BJ (cell line): ENCODE data around the gene LZTS2. TPM values are rescaled to one million over a fixed set of nuclear protein-coding genes. Genes with fewer than 3 reads are reported as not detected.

ENCODE experiments used
- CTCF ChIA-PET: fragments of 350-600 bp; formaldehyde crosslinking; extraction: SDS; loops from one replicate; lab custom pipeline; 2021; ENCODE audit warnings: antibody characterized with exemption, inconsistent platforms; lab: Yijun Ruan, JAX
- POLR2A ChIA-PET: fragments of 300-600 bp; sonication (Branson Sonifier 250); formaldehyde crosslinking; extraction: SDS; loops from one replicate; lab custom pipeline; 2021; ENCODE audit warnings: antibody characterized with exemption; lab: Charles Lee
- DNase-seq: peaks from one replicate; pipeline ENCODE4 v3.0.0-alpha.2; 2011; ENCODE audit warnings: low read depth
- H3K27me3 ChIP-seq: 2 replicates; pipeline ENCODE4 v1.6.0; 2011; ENCODE audit warnings: low read length; ENCODE audit not compliant: control insufficient read depth, insufficient read depth
- H3K36me3 ChIP-seq: 2 replicates; pipeline ENCODE4 v1.5.1; 2011; ENCODE audit warnings: low read length; ENCODE audit not compliant: control insufficient read depth, insufficient read depth
- H3K4me3 ChIP-seq: 2 replicates; pipeline ENCODE4 v1.5.1; 2011; ENCODE audit warnings: low read depth, mild to moderate bottlenecking, control low read depth, low read length
- polyA plus RNA-seq: library from polyadenylated mRNA; depleted of rRNA; stranded (reverse); fragments of >200 nt; gene quantifications from 2 replicates; pipeline ENCODE4 v1.2.3, GENCODE V29; 2011
- TF ChIP-seq, protein P1 (sequence below): IDR thresholded peaks from 2 replicates; pipeline ENCODE4 v1.5.1; 2011; ENCODE audit warnings: low read depth, mild to moderate bottlenecking, control low read depth, inconsistent platforms, low read length, moderate library complexity; ENCODE audit not compliant: insufficient read depth

Gene LZTS2
- polyA plus RNA-seq, 1 experiment = 81.5 TPM

DNA sequence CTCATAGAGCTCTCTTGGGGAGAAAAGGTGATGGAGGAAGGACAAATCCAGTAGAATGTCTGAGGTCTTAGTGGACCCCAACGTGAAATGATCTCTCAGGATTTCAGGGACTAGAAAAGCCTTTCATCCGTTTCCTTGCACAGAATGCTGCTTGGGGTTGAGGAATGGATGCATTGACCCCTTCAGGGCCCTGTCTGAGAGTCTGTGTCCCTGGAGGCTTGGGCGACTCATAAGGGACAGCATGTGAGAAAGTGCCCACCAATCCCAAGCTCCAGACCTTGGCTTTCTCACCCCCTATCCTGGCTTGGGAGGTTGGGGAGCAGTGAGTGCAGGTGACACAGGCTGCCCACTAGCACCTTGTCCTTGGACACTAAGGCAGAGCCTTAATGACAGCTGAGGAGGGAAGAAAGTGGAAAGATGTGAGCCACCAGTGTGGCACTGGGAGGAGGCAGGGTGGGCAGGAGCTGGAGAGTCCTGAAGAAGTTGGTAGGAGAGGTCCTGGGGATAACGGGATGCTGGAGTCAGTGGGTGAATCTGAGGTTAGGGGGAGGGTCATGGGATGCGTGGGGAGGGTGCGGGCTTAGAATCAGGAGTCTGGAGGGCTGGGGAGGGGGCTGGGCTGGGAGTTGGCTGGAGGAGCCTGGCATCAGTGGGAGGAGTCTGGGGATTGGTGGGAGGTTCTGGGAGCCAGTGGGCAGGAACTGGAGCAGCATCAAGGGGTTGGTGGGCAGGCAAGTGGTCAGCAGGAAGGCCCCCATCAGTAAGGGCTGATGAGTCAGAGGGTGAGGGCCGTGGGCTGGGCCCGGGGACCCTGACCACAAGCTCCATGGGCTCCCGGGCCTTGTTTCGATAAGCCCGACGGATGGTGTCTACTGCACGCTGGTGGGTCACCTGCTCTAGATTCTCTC, 8.6 kb downstream of the LZTS2 start:
- CTCF ChIA-PET = interaction anchor here (0.5 to 7.4 kb wide), 3 partner anchors 12 to 76 kb away, joined by 3 to 237 read pairs (median 3); partner anchors contain the start of gene LZTS2
- H3K27me3 ChIP-seq = no peaks in the 10 kb centered on the region
- TF ChIP-seq, protein P1, sequence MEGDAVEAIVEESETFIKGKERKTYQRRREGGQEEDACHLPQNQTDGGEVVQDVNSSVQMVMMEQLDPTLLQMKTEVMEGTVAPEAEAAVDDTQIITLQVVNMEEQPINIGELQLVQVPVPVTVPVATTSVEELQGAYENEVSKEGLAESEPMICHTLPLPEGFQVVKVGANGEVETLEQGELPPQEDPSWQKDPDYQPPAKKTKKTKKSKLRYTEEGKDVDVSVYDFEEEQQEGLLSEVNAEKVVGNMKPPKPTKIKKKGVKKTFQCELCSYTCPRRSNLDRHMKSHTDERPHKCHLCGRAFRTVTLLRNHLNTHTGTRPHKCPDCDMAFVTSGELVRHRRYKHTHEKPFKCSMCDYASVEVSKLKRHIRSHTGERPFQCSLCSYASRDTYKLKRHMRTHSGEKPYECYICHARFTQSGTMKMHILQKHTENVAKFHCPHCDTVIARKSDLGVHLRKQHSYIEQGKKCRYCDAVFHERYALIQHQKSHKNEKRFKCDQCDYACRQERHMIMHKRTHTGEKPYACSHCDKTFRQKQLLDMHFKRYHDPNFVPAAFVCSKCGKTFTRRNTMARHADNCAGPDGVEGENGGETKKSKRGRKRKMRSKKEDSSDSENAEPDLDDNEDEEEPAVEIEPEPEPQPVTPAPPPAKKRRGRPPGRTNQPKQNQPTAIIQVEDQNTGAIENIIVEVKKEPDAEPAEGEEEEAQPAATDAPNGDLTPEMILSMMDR = no peak
- H3K4me3 ChIP-seq = no peak overlapping the region
- DNase-seq = no peak
- H3K36me3 ChIP-seq = peaks cover 33% of the 10 kb centered on the region
- POLR2A ChIA-PET = no interaction called here

- DNase-seq = no peak
- TF ChIP-seq, protein P1 = no peak
- Histone ChIP-seq H3K4me3 (no peak overlapping the region), H3K36me3 (peaks cover 26% of the 10 kb centered on the region), H3K27me3 (no peaks in the 10 kb centered on the region)
- CTCF ChIA-PET = interaction anchor here (0.6 to 7.4 kb wide), 2 partner anchors 13 to 42 kb away, joined by 3 to 237 read pairs; partner anchors contain the start of gene LZTS2
- POLR2A ChIA-PET = no interaction called here
Measured at GRCh38 chr10:101008823-101009423, 9.3 kb downstream of the LZTS2 start.

DNA sequence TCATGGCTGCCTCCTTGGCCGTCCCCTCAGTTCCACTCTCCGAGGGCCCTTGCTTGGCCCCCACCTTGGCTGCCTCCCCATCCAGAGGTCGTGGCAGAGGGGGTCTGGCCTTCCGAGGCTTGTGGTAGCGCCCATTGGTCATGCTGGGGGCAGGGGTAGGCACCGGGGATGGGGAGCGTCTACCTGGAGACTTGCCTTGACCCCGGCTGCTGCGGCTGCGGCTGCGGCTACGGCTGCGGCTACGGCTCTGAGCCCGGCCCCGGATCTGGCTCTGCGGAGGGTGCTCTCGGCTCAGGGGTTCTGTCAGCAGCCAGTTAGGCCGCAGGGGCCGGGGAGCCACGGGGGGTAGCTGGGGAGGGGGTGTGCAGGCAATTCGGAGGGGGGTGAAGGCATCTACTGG, 10.7 kb downstream of the LZTS2 start:
- TF ChIP-seq, protein P1 = no peak
- peaks cover 20% of the 10 kb centered on the region for H3K36me3 ChIP-seq
- ChIA-PET POLR2A (no interaction called here), CTCF (interaction anchor here (0.6 to 7.4 kb wide), 4 partner anchors 14 to 71 kb away, joined by 3 to 237 read pairs (median 4); partner anchors contain the start of gene LZTS2)
- no peak overlapping the region for H3K4me3 ChIP-seq
- no peak for DNase-seq
- no peaks in the 10 kb centered on the region for H3K27me3 ChIP-seq

- H3K4me3 ChIP-seq = no peak overlapping the region
- H3K27me3 ChIP-seq = no peaks in the 10 kb centered on the region
- H3K36me3 ChIP-seq = peaks cover 8% of the 10 kb centered on the region
- CTCF ChIA-PET = interaction anchor here (0.7 to 7.4 kb wide), 11 partner anchors 15 to 57 kb away, joined by 3 to 237 read pairs (median 4); partner anchors contain the start of genes LZTS2, MRPL43 and SEMA4G
- DNase-seq = no peak
- TF ChIP-seq, protein P1 = peak; percentile 47
- POLR2A ChIA-PET = no interaction called here
Measured at GRCh38 chr10:101011517-101012423, 12.2 kb downstream of the LZTS2 start.
